Astrocyte (in vitro differentiated cells and primary cell): ENCODE results near the gene UNC45B. TPM values are rescaled to one million over a fixed set of nuclear protein-coding genes. Genes with fewer than 3 reads are reported as not detected.

Source experiments
- DNase-seq: peaks from one replicate; pipeline ENCODE4 v3.0.0-alpha.2; 2010; ENCODE audit warnings: low read depth
- FAIRE-seq: peaks from 2 replicates; lab custom pipeline; 2011; peaks lifted over from hg19 to GRCh38; lab: Jason Lieb, UNC
- H2AFZ ChIP-seq: 2 replicates; pipeline ENCODE4 v1.6.0; 2012; ENCODE audit warnings: low read depth, low read length, inconsistent platforms
- H3K27ac ChIP-seq: 2 replicates; pipeline ENCODE4 v1.5.1; 2011; ENCODE audit warnings: low read depth, low read length, inconsistent platforms
- H3K27me3 ChIP-seq: 2 replicates; pipeline ENCODE4 v1.6.0; 2011; ENCODE audit warnings: low read length, inconsistent platforms; ENCODE audit not compliant: insufficient read depth
- H3K36me3 ChIP-seq: 2 replicates; pipeline ENCODE4 v1.5.1; 2011; ENCODE audit warnings: low read length, inconsistent platforms; ENCODE audit not compliant: insufficient read depth
- H3K4me1 ChIP-seq: 2 replicates; pipeline ENCODE4 v1.5.1; 2011; ENCODE audit warnings: low read length, inconsistent platforms; ENCODE audit not compliant: insufficient read depth
- H3K4me2 ChIP-seq: 2 replicates; pipeline ENCODE4 v1.6.0; 2012; ENCODE audit warnings: low read length, inconsistent platforms
- H3K4me3 ChIP-seq: 2 replicates; pipeline ENCODE4 v1.5.1; 2011; ENCODE audit warnings: low read depth, mild to moderate bottlenecking, low read length, inconsistent platforms; ENCODE audit not compliant: insufficient read depth
- H3K79me2 ChIP-seq: 2 replicates; pipeline ENCODE4 v1.6.0; 2012; ENCODE audit warnings: mild to moderate bottlenecking, low read length, inconsistent platforms; ENCODE audit not compliant: insufficient read depth
- H3K9ac ChIP-seq: 2 replicates; pipeline ENCODE4 v1.6.0; 2012; ENCODE audit warnings: mild to moderate bottlenecking, low read length, inconsistent platforms
- H3K9me3 ChIP-seq: 2 replicates; pipeline ENCODE4 v1.5.1; 2012; ENCODE audit warnings: low read depth, mild to moderate bottlenecking, low read length, inconsistent platforms; ENCODE audit not compliant: insufficient read depth
- H4K20me1 ChIP-seq: 2 replicates; pipeline ENCODE4 v1.6.0; 2012; ENCODE audit warnings: low read length, inconsistent platforms; ENCODE audit not compliant: insufficient read depth
- H3K27ac Mint-ChIP-seq: one replicate; pipeline ENCODE4 v1.8.0; 2021; ENCODE audit warnings: mild to moderate bottlenecking, mixed read lengths; ENCODE audit not compliant: unreplicated experiment
- H3K27me3 Mint-ChIP-seq: one replicate; pipeline ENCODE4 v1.8.0; 2021; ENCODE audit warnings: low read depth, mixed read lengths; ENCODE audit not compliant: unreplicated experiment
- H3K36me3 Mint-ChIP-seq: one replicate; pipeline ENCODE4 v1.8.0; 2021; ENCODE audit warnings: low read depth, mixed read lengths; ENCODE audit not compliant: unreplicated experiment
- H3K4me1 Mint-ChIP-seq: one replicate; pipeline ENCODE4 v1.8.0; 2021; ENCODE audit warnings: low read depth, mixed read lengths; ENCODE audit not compliant: unreplicated experiment
- H3K4me3 Mint-ChIP-seq: one replicate; pipeline ENCODE4 v1.8.0; 2021; ENCODE audit warnings: mild to moderate bottlenecking, moderate library complexity, mixed read lengths; ENCODE audit not compliant: unreplicated experiment
- H3K9me3 Mint-ChIP-seq: one replicate; pipeline ENCODE4 v1.8.0; 2021; ENCODE audit warnings: mild to moderate bottlenecking, mixed read lengths; ENCODE audit not compliant: unreplicated experiment
- CTCF ChIP-seq: IDR thresholded peaks from 2 replicates; pipeline ENCODE4 v1.5.1; 2011; ENCODE audit warnings: low read depth, mild to moderate bottlenecking, inconsistent platforms, low read length, moderate library complexity; ENCODE audit not compliant: insufficient read depth
- EZH2 ChIP-seq: IDR thresholded peaks from 2 replicates; pipeline ENCODE4 v1.6.1; 2012; ENCODE audit warnings: mild to moderate bottlenecking, low read length, inconsistent platforms; ENCODE audit not compliant: insufficient read depth
- total RNA-seq: library from RNA; stranded (reverse); gene quantifications from 2 replicates; pipeline ENCODE4 v1.2.1, GENCODE V29; 2021

The UNC45B gene
- total RNA-seq, 1 donor from 2014 or later: 0.05 TPM

DNA sequence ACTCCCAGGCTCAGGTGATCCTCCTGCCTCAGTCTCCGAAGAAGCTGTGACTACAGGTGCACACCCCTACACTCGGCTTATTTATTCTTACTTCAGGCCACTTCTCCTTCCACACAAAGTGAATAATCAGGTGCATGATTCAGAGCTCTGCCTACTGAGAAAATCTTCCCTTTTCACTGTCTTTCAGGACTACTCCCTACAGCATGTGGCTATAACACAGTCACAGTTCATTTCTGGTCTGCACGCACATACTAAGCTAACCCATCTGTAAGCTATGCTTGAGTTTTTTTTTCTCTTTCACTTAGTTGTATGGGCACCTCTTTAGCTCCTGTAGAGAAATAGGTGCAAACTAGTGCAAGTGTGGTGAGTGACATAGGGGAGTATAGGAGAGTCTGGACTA lies 87.7 kb downstream of the UNC45B start:
- H3K9me3 ChIP-seq: no peaks in the 10 kb centered on the region
- no peaks in the 10 kb centered on the region for H3K36me3 ChIP-seq
- H3K27ac ChIP-seq: no peak overlapping the region
- FAIRE-seq (no peak), DNase-seq (no peak)
- Mint-ChIP-seq H3K36me3 (peaks cover 2% of the 10 kb centered on the region), H3K9me3 (no peaks in the 10 kb centered on the region), H3K27me3 (peaks cover 12% of the 10 kb centered on the region), H3K4me1 (peaks cover 13% of the 10 kb centered on the region), H3K4me3 (no peak overlapping the region), H3K27ac (no peak overlapping the region)
- H3K4me3 ChIP-seq: no peak overlapping the region
- H3K27me3 ChIP-seq: peaks cover 4% of the 10 kb centered on the region
- H3K79me2 ChIP-seq: no peaks in the 10 kb centered on the region
- H3K9ac ChIP-seq: no peak overlapping the region
- no peak for TF ChIP-seq EZH2
- TF ChIP-seq CTCF: no peak
- H3K4me1 ChIP-seq: no peaks in the 10 kb centered on the region
- H2AFZ ChIP-seq: no peak overlapping the region
- no peak overlapping the region for H3K4me2 ChIP-seq
- no peaks in the 10 kb centered on the region for H4K20me1 ChIP-seq

- Mint-ChIP-seq H3K4me1 (peaks cover 13% of the 10 kb centered on the region), H3K4me3 (no peak overlapping the region), H3K9me3 (no peaks in the 10 kb centered on the region), H3K27me3 (peaks cover 12% of the 10 kb centered on the region), H3K27ac (no peak overlapping the region), H3K36me3 (peaks cover 2% of the 10 kb centered on the region)
- no peak for FAIRE-seq
- Histone ChIP-seq H3K9me3 (no peaks in the 10 kb centered on the region), H4K20me1 (no peaks in the 10 kb centered on the region), H3K4me1 (no peaks in the 10 kb centered on the region), H3K4me3 (no peak overlapping the region), H3K36me3 (no peaks in the 10 kb centered on the region), H3K9ac (no peak overlapping the region), H2AFZ (no peak overlapping the region), H3K4me2 (no peak overlapping the region), H3K27ac (no peak overlapping the region), H3K79me2 (no peaks in the 10 kb centered on the region), H3K27me3 (peaks cover 4% of the 10 kb centered on the region)
- TF ChIP-seq CTCF (no peak), EZH2 (no peak)
- no peak for DNase-seq
Observed at GRCh38 chr17:35235917-35236316, 88.3 kb downstream of the UNC45B start.

DNA sequence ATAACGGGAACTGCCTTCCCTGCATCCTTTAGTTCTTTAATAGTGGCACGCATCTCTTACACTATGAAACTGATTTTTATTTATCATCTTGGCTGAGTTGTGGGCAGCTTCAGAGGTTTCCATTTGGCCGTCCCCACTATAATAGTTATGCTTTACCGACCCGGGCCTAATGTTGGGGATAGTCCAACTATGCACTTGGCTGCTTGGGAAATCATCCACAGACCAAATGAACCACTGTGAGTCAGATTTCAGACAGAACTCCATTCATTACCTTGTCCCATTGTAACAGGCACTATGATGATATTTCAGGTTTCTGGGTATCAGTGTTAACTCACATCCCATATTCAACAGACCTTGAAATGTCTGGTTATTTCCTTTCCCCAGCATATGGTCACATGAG lies 89.2 kb downstream of the UNC45B start:
- H3K27me3 Mint-ChIP-seq: peaks cover 8% of the 10 kb centered on the region
- Histone ChIP-seq H3K27me3 (peaks cover 4% of the 10 kb centered on the region), H3K4me3 (no peak overlapping the region), H3K9ac (no peak overlapping the region), H3K27ac (no peak overlapping the region), H3K4me1 (no peaks in the 10 kb centered on the region), H3K79me2 (no peaks in the 10 kb centered on the region), H3K4me2 (no peak overlapping the region), H4K20me1 (no peaks in the 10 kb centered on the region), H3K9me3 (no peaks in the 10 kb centered on the region), H3K36me3 (no peaks in the 10 kb centered on the region), H2AFZ (no peak overlapping the region)
- no peaks in the 10 kb centered on the region for H3K9me3 Mint-ChIP-seq
- H3K4me3 Mint-ChIP-seq: no peak overlapping the region
- H3K4me1 Mint-ChIP-seq: peaks cover 20% of the 10 kb centered on the region
- FAIRE-seq: no peak
- TF ChIP-seq CTCF: no peak
- peaks cover 2% of the 10 kb centered on the region for H3K36me3 Mint-ChIP-seq
- H3K27ac Mint-ChIP-seq: no peak overlapping the region
- peak; percentile 62 for DNase-seq
